Midbrain (tissue), 1 donor: ENCODE results near the gene PCDHGA1.

Experiments used
- DNase-seq: peaks from one replicate; lab custom pipeline; 2025; lab: John Stamatoyannopoulos, UW

Gene PCDHGA1

DNA sequence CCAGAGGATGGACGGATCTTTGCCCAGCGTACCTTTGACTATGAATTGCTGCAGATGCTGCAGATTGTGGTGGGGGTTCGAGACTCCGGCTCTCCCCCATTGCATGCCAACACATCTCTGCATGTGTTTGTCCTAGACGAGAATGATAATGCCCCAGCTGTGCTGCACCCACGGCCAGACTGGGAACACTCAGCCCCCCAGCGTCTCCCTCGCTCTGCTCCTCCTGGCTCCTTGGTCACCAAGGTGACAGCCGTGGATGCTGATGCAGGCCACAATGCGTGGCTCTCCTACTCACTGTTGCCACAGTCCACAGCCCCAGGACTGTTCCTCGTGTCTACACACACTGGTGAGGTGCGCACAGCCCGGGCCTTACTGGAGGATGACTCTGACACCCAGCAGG lies 160.5 kb downstream of the PCDHGA1 start:
- DNase-seq, result no peak

DNA sequence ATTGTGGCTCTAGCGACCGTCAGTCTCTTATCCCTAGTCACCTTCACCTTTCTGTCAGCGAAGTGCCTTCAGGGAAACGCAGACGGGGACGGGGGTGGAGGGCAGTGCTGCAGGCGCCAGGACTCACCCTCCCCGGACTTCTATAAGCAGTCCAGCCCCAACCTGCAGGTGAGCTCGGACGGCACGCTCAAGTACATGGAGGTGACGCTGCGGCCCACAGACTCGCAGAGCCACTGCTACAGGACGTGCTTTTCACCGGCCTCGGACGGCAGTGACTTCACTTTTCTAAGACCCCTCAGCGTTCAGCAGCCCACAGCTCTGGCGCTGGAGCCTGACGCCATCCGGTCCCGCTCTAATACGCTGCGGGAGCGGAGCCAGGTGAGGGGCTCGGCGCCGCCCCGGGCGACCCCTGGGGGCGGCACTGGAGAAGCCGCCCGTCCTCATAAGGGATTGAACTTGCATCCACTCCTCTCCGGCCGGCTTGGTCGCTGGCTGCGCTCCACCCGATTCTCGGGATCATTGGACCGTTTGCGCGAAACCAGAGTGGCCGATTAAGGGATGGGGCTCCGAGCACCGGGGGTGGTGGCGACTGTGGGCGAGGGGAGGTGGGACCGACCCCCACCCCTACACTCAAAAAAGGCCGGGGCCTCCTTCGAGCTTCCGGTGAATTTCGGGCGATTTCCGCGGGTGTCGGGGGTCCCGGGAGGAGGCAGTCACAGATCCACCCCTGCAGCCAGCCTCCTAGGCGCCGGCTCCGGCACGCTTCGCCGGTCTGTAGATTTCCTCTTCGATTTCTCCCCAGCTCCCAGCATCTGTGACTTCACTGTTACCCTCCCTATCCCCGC lies 161.2 kb downstream of the PCDHGA1 start:
- DNase-seq, result no peak

DNA sequence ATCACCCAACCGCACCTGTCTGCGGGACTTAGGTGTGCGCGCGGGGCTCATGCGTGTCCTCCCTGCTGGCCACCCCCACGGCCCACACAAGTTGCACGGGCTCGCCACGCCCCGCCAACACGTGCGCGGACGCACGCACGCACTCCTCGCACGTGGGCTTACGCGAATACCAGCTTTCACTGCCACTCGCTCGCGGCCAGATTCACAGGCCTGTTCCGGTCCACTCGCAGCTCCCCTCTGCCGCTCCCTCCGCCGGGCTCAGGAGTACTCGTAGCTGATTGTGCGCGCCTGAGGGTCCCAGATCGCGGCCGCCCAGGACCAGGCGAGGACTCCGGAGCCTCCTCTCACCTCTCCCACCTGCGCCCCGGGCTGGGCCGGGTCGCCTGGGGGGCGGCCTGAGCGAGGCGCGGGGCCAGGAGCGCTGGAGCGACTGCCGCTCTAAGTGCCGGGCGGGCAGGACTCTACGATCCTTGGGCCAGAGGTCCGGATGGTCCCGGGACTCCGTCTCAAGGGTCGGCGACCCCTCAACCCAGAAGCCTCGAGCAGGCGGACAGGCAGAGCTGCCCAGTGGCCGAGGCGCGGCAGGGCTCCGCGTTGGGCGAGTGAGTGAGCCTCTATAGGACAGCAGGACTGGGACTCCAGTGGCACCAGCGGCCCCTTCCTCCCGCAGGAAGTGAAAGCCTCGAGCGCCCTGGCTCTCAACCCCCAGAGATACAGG lies 162.0 kb downstream of the PCDHGA1 start:
- no peak for DNase-seq

DNA sequence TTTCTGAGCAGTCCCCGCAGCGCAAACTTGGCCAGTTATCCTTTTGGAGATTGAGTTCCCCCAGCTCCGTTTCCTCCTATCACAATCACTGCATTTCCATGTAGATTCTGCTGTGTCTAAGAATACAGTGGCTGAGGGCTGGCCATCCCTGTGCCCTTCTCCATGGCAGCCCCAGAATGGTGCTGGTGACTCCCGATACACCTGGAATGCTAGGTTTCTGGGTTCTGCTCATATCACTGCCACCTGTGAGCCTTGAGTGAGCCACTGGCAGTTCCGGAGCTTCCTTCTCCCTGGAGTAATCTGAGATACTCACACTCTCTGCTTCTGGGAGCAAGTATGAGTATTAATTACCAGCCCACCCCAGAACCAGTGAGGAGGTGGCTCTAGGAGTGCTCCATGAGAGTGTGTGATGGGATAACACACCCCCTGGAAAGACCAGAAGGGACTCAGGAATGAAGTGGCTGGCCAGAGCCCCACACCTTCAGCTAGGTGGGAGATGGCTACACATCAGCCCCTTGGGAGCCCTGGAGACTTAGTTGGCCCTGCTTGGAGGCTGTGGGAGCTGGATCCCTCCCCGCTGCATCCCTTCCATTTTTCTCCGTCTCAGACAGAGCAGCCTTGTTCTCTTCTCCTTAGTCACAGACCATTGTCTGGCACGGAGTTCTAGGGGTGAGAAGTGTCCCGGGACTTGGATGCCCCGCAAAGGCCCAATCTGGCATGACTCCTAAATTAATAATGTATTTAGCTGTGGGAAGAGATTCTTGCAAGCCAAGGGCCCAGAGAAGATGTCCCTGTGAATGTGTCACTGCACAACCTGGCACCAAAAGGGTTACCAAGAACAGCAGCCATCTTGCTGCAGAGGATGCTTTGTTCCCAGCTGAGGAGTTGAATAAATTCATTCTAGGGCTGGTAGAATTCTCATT lies 163.4 kb downstream of the PCDHGA1 start:
- DNase-seq, result peak; percentile 67

DNA sequence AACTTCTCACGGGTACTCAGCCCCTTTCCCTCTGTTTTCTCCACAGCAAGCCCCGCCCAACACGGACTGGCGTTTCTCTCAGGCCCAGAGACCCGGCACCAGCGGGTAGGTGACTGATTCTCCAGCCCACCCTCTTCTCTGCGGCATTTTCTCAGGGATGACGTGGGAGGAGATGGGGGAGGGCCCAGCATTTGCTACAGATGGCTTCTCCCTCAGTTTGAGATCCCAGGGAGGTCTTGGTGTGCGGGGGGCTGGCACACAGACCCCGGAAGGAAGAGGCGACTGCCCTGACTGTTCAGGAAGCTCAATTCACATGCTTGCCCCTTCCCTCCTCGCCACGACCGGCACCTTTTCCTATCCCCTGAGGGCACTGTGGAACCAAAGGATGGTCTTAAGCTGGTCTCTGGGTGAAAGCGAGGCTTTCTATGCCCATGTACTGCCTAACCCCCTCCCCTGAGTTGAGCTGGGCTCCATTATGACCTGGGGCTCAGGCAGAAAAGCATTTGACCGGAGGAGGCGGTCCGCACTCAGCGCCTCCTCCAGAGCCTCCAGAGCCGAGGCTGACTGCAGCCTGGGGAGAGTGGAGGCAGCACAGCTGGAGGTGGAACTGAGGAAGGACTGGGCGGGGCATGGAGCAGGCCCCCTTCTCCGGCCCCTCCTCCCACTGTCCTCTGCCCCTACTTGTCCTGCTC lies 164.6 kb downstream of the PCDHGA1 start:
- DNase-seq, result no peak

DNA sequence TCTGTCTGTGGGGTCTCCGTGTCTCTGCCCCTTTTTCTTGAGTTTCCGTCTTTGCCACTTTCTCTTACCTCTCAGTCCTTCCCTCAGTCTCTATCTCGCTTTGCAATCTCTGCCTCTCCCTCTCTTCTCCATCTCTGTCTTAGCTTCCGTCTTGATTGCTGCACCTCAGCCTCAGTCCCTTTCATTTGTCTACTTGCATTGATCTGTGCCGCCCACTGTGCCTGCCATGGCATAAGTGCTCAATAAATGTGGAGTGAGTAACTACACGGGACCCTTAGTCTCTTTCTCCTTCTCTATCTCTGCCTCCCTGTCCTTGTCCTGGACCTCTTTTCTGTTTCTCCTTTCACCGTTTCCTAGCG lies 165.1 kb downstream of the PCDHGA1 start:
- DNase-seq, result no peak

DNA sequence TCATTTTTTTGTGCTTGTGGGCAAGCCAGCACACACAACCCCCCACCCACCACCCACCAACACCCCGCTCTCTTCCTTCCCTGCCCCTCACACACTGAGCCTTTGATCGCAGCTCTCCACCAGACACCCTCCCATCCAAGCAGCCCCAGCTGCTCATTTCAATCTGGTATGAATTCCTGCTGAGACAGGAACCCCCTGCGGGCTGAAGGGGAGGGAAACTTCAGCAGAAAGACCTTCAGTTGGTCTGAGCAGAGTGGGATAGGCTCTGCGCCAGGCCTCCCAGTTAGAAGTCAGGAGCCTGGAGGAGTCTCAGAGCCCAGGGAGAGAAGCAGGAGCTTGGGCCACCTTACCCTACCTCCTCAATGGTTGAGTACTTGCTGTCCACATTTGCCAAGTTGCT lies 165.7 kb downstream of the PCDHGA1 start:
- no peak for DNase-seq

DNA sequence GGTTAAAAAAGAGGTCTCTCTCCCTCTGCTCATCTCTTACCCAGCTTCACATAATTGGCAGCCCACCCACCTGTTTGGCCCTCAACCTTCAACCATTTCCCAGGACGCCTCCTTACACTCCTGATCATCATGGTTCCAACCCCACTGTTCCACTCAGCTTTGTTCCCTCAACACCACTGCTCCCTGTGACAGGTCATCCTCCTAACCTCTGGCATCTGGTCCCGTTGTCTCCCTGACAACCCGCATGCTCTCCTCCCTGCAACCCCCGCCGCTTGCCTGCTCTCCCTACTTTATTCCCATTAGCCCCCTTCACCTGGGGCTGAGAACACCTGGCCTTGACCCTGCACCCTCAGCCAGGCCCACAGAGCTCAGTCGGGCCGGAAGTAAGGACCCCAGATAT lies 171.4 kb downstream of the PCDHGA1 start:
- no peak for DNase-seq

DNA sequence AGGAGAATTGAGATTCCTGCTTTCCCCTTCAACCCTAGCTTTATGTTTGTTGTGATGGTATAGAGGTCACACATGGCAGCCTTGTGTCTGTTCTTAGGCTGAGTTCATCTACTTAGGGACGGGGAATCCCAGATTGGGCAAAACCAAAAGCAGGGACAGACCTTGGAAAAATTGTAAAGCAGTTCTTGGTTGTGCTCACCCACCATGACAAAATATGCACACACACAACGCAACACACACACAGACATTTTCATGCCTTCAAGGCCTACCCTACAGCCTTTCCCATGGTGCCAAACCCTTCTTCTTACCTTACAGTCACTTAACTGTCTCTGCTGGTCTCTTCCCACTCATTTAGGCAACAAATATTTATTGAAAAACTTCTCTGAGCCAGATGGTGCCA lies 173.4 kb downstream of the PCDHGA1 start:
- DNase-seq, result no peak

DNA sequence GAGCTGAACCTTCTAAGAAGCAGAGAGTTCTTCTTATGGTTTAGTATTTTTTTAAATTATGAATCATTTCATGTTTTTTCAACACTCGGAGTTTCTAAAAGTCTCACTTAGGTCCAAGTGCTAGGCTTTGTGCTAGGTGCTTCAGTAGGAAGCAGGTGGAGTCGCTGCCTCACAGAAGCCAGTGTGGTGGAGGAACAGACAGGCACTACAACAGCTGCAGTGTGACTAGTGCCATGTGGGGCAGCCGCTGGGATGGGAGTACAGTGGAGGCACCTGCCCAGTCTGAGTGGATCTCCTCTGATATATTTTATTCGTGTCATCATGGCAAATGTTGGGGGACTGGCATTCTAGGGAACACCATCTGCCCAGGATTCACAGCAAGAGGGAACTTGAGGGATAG lies 173.9 kb downstream of the PCDHGA1 start:
- DNase-seq, result no peak

DNA sequence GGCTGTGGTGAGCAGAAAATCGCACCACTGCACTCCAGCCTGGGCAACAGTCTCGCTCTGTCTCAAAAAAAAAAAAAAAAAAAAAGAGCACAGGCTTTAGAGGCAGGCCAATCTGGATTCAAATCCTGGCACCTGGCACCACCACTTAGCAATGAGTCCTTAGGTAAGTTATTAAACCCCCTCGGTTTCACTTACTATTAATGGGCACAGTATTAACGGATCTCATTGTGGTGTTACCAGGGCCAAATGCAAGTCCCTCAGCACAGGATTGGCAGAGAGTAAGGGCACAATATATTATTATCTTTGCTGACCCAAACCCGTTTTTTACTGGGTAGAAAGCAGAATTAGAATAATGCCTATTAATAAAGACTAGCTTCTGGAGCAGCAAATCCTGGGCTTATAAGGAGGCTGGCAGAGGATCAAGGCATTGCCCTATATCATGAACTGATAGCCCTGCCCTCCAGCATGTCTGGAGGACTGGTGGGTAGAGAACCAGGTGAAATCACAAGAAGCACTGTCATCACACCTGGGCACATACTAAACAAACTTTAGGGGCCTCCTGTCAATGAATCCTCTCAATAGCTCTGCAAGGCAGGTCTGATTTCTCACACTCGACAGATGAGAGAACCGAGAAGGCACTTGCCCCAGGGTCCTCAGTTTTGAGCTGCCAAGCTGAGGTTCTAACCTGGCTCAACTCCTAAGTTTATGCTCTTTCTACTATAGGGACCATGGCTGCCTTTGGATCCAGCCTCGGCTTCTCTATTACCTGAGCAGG lies 176.3 kb downstream of the PCDHGA1 start:
- DNase-seq, result no peak

DNA sequence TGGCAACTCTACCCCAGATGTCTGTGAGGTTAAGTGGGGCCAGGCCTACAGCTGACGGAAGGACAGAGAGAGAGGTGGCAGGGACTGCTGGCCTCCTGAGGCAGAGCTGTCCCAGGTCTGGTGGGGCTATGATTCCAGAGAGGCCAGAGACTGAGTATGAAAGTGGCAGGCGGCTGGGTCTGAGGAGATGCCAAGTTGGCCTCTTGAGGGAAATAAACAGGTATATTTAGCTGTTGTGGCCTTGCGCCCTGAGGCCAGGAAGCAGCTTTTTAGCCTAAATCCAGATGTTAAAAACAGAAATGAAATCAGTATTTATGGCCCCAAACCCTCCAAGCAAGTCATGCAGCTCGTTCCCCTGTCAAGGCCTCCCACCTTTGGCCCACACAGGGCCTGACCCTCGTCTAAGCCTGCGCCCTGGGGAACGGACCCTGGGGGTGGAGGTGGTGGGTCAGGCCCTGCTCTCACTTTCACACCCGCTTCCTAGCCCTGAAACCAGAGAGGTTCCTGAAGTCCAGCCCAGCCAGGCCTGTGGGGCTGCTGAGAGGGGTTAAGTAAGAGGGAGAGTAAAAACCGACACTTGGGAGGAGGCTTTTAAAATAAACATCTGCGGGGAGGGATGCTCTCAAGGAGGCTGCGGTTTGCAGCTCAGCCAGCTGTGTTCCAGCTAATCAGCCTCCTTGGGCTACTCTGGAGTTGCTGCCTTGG lies 177.2 kb downstream of the PCDHGA1 start:
- DNase-seq, result no peak

DNA sequence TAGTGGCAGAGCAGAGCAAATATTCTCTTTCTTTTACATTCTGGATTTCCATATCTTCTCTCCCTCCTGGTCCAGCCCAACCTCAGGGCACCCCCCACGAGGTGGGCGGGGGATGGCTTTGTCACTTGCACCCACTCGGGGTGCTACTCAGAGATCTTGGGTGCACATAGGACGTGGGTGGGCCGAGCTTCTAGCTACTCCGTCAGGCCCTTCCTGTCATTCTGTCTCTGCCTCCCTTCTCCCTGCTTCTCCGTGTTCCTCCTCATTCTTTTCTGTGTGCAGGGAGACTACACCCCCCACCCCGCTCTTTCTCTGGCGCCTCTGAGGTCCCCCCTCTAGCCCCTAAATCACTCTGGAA lies 178.1 kb downstream of the PCDHGA1 start:
- no peak for DNase-seq

DNA sequence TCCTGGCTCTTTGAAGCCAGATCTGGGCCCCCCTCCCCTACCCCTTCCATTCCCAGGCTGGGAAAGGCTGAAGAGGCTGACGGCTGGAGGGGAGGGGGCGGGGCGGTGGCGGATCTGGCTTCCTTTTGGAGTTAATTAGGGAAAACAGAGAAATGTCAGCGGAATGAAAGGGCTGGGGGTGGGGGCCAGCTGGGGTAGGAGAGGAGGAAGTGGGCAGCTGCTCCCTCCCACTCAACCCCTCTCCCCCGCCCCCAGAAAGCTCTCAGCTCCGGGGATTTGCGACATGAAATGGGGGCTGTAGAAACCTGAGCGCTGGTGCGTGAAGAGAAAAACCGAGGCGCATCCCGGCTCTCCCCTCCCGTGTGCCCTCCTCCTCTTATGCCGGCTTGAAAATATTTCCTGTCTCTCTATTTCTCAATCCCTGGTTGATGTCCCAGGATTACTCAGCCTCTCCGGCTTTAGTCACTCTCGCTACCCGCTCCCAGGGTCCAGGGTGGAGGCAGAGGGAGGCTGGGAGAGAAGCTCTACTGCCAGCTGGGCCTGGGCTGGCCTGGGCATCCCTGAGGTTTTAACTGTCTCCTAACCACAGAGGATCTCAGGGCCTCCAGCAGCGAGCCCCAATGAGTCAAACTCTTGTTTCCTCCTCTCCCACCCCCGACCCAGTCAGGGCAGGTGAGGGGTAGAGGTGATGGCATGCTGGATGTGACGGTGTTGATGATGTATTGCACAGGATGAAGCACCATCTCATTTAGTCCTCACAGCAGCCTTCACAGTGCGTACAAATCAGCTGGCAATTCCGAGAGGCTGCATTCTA lies 178.7 kb downstream of the PCDHGA1 start:
- DNase-seq, result peak; percentile 51

DNA sequence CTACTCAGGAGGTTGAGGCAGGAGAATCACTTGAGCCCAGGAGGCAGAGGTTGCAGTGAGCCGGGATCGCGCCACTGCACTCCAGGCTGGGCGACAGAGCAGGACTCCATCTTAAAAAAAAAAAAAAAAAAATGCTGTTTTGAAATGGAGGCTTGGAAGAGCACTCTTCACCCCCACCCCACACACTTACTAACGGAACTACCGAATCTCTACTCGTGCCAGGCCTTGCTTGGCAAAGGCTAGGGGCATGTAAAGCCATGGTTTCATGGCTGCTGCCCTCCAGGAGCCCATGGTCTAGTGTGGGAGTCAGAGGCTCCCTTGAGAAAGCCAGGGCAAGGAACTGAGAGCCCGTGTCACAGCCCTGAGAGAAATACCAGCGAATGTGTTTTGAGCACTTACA lies 179.8 kb downstream of the PCDHGA1 start:
- DNase-seq, result no peak

DNA sequence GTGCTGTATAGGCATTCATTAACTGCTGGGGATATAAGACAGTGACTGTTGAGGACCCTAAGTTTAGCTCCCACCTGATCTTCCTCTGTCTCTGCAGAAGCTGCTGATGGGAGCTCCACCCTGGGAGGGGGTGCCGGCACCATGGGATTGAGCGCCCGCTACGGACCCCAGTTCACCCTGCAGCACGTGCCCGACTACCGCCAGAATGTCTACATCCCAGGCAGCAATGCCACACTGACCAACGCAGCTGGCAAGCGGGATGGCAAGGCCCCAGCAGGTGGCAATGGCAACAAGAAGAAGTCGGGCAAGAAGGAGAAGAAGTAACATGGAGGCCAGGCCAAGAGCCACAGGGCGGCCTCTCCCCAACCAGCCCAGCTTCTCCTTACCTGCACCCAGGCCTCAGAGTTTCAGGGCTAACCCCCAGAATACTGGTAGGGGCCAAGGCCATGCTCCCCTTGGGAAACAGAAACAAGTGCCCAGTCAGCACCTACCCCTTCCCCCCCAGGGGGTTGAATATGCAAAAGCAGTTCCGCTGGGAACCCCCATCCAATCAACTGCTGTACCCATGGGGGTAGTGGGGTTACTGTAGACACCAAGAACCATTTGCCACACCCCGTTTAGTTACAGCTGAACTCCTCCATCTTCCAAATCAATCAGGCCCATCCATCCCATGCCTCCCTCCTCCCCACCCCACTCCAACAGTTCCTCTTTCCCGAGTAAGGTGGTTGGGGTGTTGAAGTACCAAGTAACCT lies 180.7 kb downstream of the PCDHGA1 start:
- no peak for DNase-seq

DNA sequence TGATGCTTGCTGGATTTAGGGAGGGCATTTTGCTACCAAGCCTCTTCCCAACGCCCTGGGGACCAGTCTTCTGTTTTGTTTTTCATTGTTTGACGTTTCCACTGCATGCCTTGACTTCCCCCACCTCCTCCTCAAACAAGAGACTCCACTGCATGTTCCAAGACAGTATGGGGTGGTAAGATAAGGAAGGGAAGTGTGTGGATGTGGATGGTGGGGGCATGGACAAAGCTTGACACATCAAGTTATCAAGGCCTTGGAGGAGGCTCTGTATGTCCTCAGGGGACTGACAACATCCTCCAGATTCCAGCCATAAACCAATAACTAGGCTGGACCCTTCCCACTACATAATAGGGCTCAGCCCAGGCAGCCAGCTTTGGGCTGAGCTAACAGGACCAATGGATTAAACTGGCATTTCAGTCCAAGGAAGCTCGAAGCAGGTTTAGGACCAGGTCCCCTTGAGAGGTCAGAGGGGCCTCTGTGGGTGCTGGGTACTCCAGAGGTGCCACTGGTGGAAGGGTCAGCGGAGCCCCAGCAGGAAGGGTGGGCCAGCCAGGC lies 181.5 kb downstream of the PCDHGA1 start:
- no peak for DNase-seq

DNA sequence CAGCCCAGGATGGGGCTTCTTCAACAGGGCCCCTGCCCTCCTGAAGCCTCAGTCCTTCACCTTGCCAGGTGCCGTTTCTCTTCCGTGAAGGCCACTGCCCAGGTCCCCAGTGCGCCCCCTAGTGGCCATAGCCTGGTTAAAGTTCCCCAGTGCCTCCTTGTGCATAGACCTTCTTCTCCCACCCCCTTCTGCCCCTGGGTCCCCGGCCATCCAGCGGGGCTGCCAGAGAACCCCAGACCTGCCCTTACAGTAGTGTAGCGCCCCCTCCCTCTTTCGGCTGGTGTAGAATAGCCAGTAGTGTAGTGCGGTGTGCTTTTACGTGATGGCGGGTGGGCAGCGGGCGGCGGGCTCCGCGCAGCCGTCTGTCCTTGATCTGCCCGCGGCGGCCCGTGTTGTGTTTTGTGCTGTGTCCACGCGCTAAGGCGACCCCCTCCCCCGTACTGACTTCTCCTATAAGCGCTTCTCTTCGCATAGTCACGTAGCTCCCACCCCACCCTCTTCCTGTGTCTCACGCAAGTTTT lies 182.1 kb downstream of the PCDHGA1 start:
- DNase-seq, result peak; percentile 72
